GM13977 (cell line): ENCODE data around the gene EFCAB8.

Source experiments
- DNase-seq: peaks from one replicate; pipeline ENCODE4 v3.0.0; 2012; ENCODE audit warnings: low spot score
- CTCF ChIP-seq: IDR thresholded peaks from 2 replicates; pipeline ENCODE4 v1.5.1; 2012; ENCODE audit warnings: mild to moderate bottlenecking, control low read depth; ENCODE audit not compliant: insufficient read depth; ENCODE audit errors: extremely low read depth, missing control alignments
- in situ Hi-C: fragments of 300-500 bp; cut with MboI; formaldehyde crosslinking; loops from one replicate; pipeline ENCODE4 v1.12.0; 2022; ENCODE audit warnings: low sequenced_read_pairs, low pct_unique_long_range_greater_than_20kb, mixed read lengths, inconsistent platforms; ENCODE audit not compliant: unreplicated experiment

Gene EFCAB8

GRCh38 chr20:33009214-33010132 is 150.8 kb downstream of the EFCAB8 start:
- TF ChIP-seq CTCF, result no peak
- DNase-seq, result no peak
- in situ Hi-C loops, result loop anchor here (10.0 kb wide), 1 partner anchor 55 kb away; no protein-coding TSS in a partner anchor

- DNase-seq, result no peak
- in situ Hi-C loops, result loop anchor here (10.0 kb wide), 1 partner anchor 55 kb away; no protein-coding TSS in a partner anchor
Measured at GRCh38 chr20:33010133-33010504, 151.4 kb downstream of the EFCAB8 start.

GRCh38 chr20:33010674-33011449 is 152.1 kb downstream of the EFCAB8 start:
- DNase-seq, result no peak
- TF ChIP-seq CTCF, result no peak
- in situ Hi-C loops, result loop anchor here (10.0 kb wide), 1 partner anchor 56 kb away; no protein-coding TSS in a partner anchor

More at GRCh38 chr20:33010133-33010504, 151.4 kb downstream of the EFCAB8 start:
- TF ChIP-seq CTCF, result no peak
